Measurements from ENCODE around the gene LSAMP. TPM values are rescaled to one million over a fixed set of nuclear protein-coding genes. Genes with fewer than 3 reads are reported as not detected.

LSAMP gene
- total RNA-seq, 2 experiments from 2014 or later = not detected

GRCh38 chr3:116037954-116038911 is 407.1 kb downstream of the LSAMP start:
- Mint-ChIP-seq H3K27me3 (no peaks in the 10 kb centered on the region), H3K4me1 (ENCODE audit: low read depth) (no peaks in the 10 kb centered on the region), H3K4me3 (no peak overlapping the region), H3K36me3 (ENCODE audit: low read depth) (no peaks in the 10 kb centered on the region), H3K9me3 (no peaks in the 10 kb centered on the region), H3K27ac (no peak overlapping the region)
- intact Hi-C loops (cut with micrococcal nuclease) = no loop called here
- ATAC-seq (no peak), DNase-seq (no peak)
- CTCF ChIA-PET = no interaction called here
- no peak for TF ChIP-seq CTCF (IDR thresholded peaks at IDR 0.05)
- POLR2A ChIA-PET = no interaction called here

GRCh38 chr3:116035429-116035828 is 409.9 kb downstream of the LSAMP start:
- Mint-ChIP-seq H3K36me3 (ENCODE audit: low read depth) (no peaks in the 10 kb centered on the region), H3K27ac (no peak overlapping the region), H3K4me1 (ENCODE audit: low read depth) (no peaks in the 10 kb centered on the region), H3K9me3 (no peaks in the 10 kb centered on the region), H3K4me3 (no peak overlapping the region), H3K27me3 (no peaks in the 10 kb centered on the region)
- ChIA-PET CTCF (no interaction called here), POLR2A (no interaction called here)
- intact Hi-C loops (cut with micrococcal nuclease) = no loop called here
- ATAC-seq (no peak), DNase-seq (no peak)
- no peak for TF ChIP-seq CTCF (IDR thresholded peaks at IDR 0.05)

- POLR2A ChIA-PET = no interaction called here
- DNase-seq (no peak), ATAC-seq (no peak)
- Mint-ChIP-seq H3K27ac (no peak overlapping the region), H3K27me3 (no peaks in the 10 kb centered on the region), H3K4me1 (ENCODE audit: low read depth) (no peaks in the 10 kb centered on the region), H3K9me3 (no peaks in the 10 kb centered on the region), H3K36me3 (ENCODE audit: low read depth) (no peaks in the 10 kb centered on the region), H3K4me3 (no peak overlapping the region)
- CTCF ChIA-PET = no interaction called here
- intact Hi-C loops (cut with micrococcal nuclease) = no loop called here
- no peak for TF ChIP-seq CTCF (IDR thresholded peaks at IDR 0.05)
Measured at GRCh38 chr3:116034794-116035193, 410.5 kb downstream of the LSAMP start.

GRCh38 chr3:116034086-116034485 is 411.2 kb downstream of the LSAMP start:
- Mint-ChIP-seq H3K4me3 (no peak overlapping the region), H3K27ac (no peak overlapping the region), H3K36me3 (ENCODE audit: low read depth) (no peaks in the 10 kb centered on the region), H3K27me3 (no peaks in the 10 kb centered on the region), H3K4me1 (ENCODE audit: low read depth) (no peaks in the 10 kb centered on the region), H3K9me3 (no peaks in the 10 kb centered on the region)
- TF ChIP-seq CTCF (IDR thresholded peaks at IDR 0.05) = no peak
- intact Hi-C loops (cut with micrococcal nuclease) = no loop called here
- ChIA-PET POLR2A (no interaction called here), CTCF (no interaction called here)
- DNase-seq = no peak
- no peak for ATAC-seq

GRCh38 chr3:116033516-116033915 is 411.8 kb downstream of the LSAMP start:
- TF ChIP-seq CTCF (IDR thresholded peaks at IDR 0.05) = no peak
- intact Hi-C loops (cut with micrococcal nuclease) = no loop called here
- Mint-ChIP-seq H3K4me3 (no peak overlapping the region), H3K4me1 (ENCODE audit: low read depth) (no peaks in the 10 kb centered on the region), H3K27ac (no peak overlapping the region), H3K9me3 (no peaks in the 10 kb centered on the region), H3K27me3 (no peaks in the 10 kb centered on the region), H3K36me3 (ENCODE audit: low read depth) (no peaks in the 10 kb centered on the region)
- ATAC-seq (no peak), DNase-seq (no peak)
- CTCF ChIA-PET = no interaction called here
- POLR2A ChIA-PET = no interaction called here

Measured in activated CD8-positive, alpha-beta T cell treated with anti-CD3 and anti-CD28 coated beads for 36 hours (primary cell).